SU-DHL-6 (cell line): ENCODE data around the gene AADACL4.

Source experiments
- CTCF ChIP-seq: fragments of 200-600 bp; sonication (generic); IDR thresholded peaks from one replicate; pipeline ENCODE4 v1.5.1; 2017; ENCODE audit warnings: antibody characterized with exemption, mild to moderate bottlenecking, low read length, moderate library complexity; ENCODE audit not compliant: insufficient read depth, poor library complexity, severe bottlenecking
- EZH2phosphoT487 ChIP-seq: fragments of 200-600 bp; sonication (generic), shearing (Covaris generic); conservative IDR thresholded peaks from 2 replicates; pipeline ENCODE4 v1.6.1; 2018; ENCODE audit warnings: mild to moderate bottlenecking, antibody characterized with exemption, low read length, moderate library complexity, mixed read lengths

- TF ChIP-seq CTCF (no peak), EZH2phosphoT487 (no peak)
These were observed 53.5 kb downstream of the AADACL4 start for GRCh38 chr1:12697397-12697796.
